ENCODE results near the gene MKNK1. TPM values are rescaled to one million over a fixed set of nuclear protein-coding genes. Genes with fewer than 3 reads are reported as not detected.

MKNK1 gene
- total RNA-seq, 1 donor from 2014 or later: 28.0 TPM

DNA sequence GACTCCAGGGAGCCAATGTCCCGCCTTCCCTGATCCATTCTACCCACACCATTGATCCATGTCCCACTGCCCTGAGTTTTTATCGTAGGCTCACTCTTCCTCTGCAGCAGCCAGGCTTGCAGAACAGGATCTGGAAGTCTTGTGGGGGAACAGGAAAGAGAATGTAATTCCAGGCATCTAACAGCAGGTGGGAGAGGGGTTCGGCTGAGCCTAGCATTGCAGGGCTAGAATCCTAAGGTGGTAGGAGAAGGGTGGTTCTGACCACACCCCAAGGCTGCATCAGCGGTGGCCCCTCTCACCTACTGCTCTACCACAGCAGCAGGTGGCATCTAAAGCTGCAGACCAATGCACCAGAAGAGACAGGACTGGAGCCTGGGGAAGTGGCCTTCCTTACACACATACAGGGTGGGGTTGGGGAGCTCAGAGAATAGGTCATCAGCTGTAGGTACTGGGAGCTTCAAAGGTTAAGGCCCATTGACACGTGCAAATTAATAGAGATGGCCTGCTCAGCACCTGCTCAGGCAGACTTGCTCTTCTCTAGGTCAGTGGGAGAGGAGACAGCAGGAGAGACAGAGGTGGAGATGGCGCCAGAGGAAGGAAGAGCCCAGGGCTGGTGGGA is 73.2 kb downstream of the MKNK1 start:
- Mint-ChIP-seq H3K9me3 (no peaks in the 10 kb centered on the region), H3K4me3 (no peak overlapping the region), H3K36me3 (ENCODE audit: low read depth) (no peaks in the 10 kb centered on the region), H3K27ac (ENCODE audit: unreplicated experiment) (no peak overlapping the region), H3K4me1 (peaks cover 21% of the 10 kb centered on the region), H3K27me3 (ENCODE audit: low read depth) (peaks cover 83% of the 10 kb centered on the region)
- TF ChIP-seq, protein P1, sequence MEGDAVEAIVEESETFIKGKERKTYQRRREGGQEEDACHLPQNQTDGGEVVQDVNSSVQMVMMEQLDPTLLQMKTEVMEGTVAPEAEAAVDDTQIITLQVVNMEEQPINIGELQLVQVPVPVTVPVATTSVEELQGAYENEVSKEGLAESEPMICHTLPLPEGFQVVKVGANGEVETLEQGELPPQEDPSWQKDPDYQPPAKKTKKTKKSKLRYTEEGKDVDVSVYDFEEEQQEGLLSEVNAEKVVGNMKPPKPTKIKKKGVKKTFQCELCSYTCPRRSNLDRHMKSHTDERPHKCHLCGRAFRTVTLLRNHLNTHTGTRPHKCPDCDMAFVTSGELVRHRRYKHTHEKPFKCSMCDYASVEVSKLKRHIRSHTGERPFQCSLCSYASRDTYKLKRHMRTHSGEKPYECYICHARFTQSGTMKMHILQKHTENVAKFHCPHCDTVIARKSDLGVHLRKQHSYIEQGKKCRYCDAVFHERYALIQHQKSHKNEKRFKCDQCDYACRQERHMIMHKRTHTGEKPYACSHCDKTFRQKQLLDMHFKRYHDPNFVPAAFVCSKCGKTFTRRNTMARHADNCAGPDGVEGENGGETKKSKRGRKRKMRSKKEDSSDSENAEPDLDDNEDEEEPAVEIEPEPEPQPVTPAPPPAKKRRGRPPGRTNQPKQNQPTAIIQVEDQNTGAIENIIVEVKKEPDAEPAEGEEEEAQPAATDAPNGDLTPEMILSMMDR (conservative IDR thresholded peaks at IDR 0.05): peak; percentile 55
- no peak for DNase-seq (ENCODE audit: low read depth, low spot score)

DNA sequence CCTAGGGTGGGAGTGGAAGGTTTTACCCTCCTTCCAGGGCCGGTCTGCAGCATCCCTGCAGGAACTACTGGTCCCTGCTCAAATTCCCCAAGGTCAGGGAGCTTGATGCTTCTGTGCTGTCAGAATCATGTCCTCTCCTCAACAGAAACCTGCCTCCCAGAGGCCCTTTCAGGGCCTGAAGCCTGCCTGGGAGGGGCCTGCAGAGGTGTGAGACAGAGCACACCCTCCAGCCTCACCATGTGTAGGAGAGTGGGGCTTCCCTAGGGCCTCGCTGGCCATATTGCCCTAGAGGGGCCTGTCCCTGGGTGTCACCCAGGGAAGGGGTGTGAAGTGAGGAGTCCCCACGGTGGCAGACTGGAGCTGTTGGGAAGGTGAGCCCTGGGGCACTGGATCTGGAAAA is 73.8 kb downstream of the MKNK1 start:
- no peak for DNase-seq (ENCODE audit: low read depth, low spot score)
- H3K4me1 Mint-ChIP-seq: peaks cover 21% of the 10 kb centered on the region
- TF ChIP-seq, protein P1 (conservative IDR thresholded peaks at IDR 0.05): no peak
- H3K4me3 Mint-ChIP-seq: no peak overlapping the region
- no peak overlapping the region for H3K27ac Mint-ChIP-seq (ENCODE audit: unreplicated experiment)
- no peaks in the 10 kb centered on the region for H3K36me3 Mint-ChIP-seq (ENCODE audit: low read depth)
- H3K27me3 Mint-ChIP-seq (ENCODE audit: low read depth): peaks cover 87% of the 10 kb centered on the region
- no peaks in the 10 kb centered on the region for H3K9me3 Mint-ChIP-seq

DNA sequence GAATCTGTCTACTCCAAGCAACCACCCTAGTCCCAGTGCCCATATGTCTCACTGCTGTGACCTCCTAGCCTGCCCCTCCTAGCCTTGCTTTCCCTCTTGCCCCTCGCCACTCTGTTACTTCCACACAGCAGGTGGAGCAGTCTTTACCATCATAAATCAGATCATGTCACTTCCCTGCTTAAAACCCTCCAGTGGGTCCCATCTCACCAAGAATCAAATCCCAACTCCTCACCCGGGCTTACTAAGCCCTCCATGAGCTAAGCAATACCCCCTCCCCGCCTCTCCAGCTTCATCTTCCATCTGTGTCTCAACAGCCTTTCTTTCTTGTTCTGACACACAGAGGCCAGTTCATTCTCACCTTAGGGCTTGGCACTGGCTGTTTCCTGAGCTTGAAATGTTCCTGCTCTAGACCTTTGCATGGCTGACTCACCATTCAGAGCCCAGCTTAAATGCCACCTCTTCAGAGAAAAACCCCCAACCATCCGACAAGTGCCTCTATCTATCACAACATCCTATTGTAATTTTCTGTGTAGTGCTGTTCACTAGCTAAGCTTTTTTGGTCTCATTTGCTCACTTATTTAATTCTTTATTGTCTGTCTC is 74.9 kb downstream of the MKNK1 start:
- H3K4me3 Mint-ChIP-seq: no peak overlapping the region
- no peak for DNase-seq (ENCODE audit: low read depth, low spot score)
- peaks cover 84% of the 10 kb centered on the region for H3K27me3 Mint-ChIP-seq (ENCODE audit: low read depth)
- H3K27ac Mint-ChIP-seq (ENCODE audit: unreplicated experiment): no peak overlapping the region
- peaks cover 26% of the 10 kb centered on the region for H3K4me1 Mint-ChIP-seq
- TF ChIP-seq, protein P1 (conservative IDR thresholded peaks at IDR 0.05): no peak
- H3K9me3 Mint-ChIP-seq: no peaks in the 10 kb centered on the region
- no peaks in the 10 kb centered on the region for H3K36me3 Mint-ChIP-seq (ENCODE audit: low read depth)

DNA sequence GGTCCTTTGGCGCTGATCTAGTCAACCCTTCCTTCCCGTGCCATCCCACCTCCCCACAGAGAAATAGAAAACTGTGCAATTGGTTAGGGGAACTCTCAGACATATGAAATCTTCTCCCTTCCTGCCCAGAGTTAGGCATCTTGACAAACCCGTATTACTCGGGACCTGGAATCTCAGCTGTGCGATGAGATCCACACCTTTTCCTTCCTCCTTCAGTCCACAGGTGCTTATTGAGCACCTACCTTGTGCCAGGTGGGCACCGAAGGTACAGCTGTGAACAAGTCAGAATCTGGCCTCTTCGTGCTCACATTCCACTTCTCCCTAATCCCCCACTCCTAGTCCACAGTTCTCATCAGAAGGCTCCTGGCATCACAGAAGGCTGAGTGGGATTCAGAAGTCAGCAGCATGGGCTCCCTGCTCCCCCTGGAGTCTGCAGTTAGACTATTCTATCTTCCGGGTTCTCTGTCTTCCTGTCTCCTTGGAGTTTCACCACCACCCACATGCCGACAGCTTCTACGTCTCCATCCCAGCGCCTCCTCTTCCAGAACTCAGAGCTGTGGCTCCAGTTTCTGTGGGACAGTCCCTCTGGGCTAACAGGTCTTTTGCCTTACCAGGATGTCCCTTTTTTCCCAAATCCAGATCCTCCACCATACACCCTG is 75.6 kb downstream of the MKNK1 start:
- peaks cover 22% of the 10 kb centered on the region for H3K4me1 Mint-ChIP-seq
- H3K9me3 Mint-ChIP-seq: no peaks in the 10 kb centered on the region

DNA sequence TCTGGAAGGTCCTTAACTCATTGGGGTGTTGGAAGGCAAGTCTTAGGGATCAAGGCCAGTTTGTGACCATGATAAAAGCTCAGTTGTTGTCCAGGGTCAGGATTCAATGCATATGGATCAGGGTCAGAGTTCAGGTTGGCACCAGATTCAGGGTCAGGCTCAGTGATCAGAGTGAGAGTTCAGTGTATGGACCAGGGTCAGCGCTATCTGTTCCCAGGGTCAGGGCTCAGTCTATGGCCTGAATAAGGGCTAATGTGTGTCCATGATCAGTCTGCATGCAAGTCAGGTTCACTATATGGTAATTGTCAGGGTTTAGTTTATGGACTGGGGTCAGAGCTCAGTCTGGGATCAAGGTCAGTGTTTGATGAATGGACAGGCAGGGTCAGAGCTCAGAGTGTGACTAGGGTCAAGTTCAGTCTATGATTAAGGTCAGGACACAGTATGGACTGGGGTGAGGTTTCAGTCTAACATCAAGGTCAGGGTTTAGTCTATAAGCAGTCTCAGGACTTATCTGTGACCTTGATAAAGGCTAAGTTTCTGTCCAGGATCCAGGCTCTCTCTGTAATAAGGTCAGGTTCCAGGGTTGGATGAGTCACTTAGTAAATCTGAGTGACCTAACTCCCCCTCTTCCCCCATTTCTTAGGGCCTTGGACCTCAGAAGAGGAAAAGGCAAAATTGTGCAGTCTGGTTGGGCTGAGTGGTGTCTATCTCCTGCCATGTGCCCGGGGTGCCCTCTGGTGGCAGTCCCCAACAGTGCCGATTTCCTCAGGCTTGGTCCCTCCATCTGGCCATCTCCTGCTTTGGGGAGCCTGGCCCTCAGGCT is 76.4 kb downstream of the MKNK1 start:
- no peaks in the 10 kb centered on the region for H3K36me3 Mint-ChIP-seq (ENCODE audit: low read depth)
- no peak overlapping the region for H3K4me3 Mint-ChIP-seq
- no peak overlapping the region for H3K27ac Mint-ChIP-seq (ENCODE audit: unreplicated experiment)
- peaks cover 22% of the 10 kb centered on the region for H3K4me1 Mint-ChIP-seq
- DNase-seq (ENCODE audit: low read depth, low spot score): peak; percentile 84
- peaks cover 83% of the 10 kb centered on the region for H3K27me3 Mint-ChIP-seq (ENCODE audit: low read depth)
- TF ChIP-seq, protein P1 (conservative IDR thresholded peaks at IDR 0.05): peak; percentile 92
- H3K9me3 Mint-ChIP-seq: no peaks in the 10 kb centered on the region

More for the DNA sequence above, 75.6 kb downstream of the MKNK1 start:
- H3K36me3 Mint-ChIP-seq (ENCODE audit: low read depth): no peaks in the 10 kb centered on the region
- DNase-seq (ENCODE audit: low read depth, low spot score): no peak
- peaks cover 83% of the 10 kb centered on the region for H3K27me3 Mint-ChIP-seq (ENCODE audit: low read depth)
- no peak overlapping the region for H3K27ac Mint-ChIP-seq (ENCODE audit: unreplicated experiment)
- TF ChIP-seq, protein P1 (conservative IDR thresholded peaks at IDR 0.05): peak; percentile 38
- H3K4me3 Mint-ChIP-seq: no peak overlapping the region

All from neural crest cell (in vitro differentiated cells).